ENCODE data around the gene SH3GL1. TPM values are rescaled to one million over a fixed set of nuclear protein-coding genes. Genes with fewer than 3 reads are reported as not detected.
A peak's percentile ranks its signal among the peaks of the same experiment; 100 is the strongest.

Gene SH3GL1
- total RNA-seq, 2 experiments from 2014 or later: 39.3 to 40.9 TPM

GRCh38 chr19:4360081-4360569 lies 40.2 kb downstream of the SH3GL1 start:
- Histone ChIP-seq H3K9me3 (ENCODE audit: control insufficient read depth in 1 of 2, insufficient read depth in 1 of 2, low read length in 2 of 2) (no peaks in the 10 kb centered on the region), H3K4me1 (ENCODE audit: insufficient read depth, low read length) (no peaks in the 10 kb centered on the region), H3K27me3 (ENCODE audit: control insufficient read depth in 1 of 2, insufficient read depth in 2 of 2, low read length in 2 of 2) (no peaks in the 10 kb centered on the region), H3K27ac (ENCODE audit: low read depth in 1 of 2, low read length in 2 of 2) (no peak overlapping the region), H3K36me3 (ENCODE audit: insufficient read depth, low read length) (peaks cover 67% of the 10 kb centered on the region), H3K4me3 (ENCODE audit: low read length) (no peak overlapping the region)
- no peak for TF ChIP-seq CTCF (IDR thresholded peaks at IDR 0.05)
- DNase-seq: no peak
- Mint-ChIP-seq H3K36me3 (ENCODE audit: low read depth) (peaks cover 18% of the 10 kb centered on the region), H3K27ac (no peak overlapping the region), H3K4me3 (no peak overlapping the region), H3K9me3 (no peaks in the 10 kb centered on the region), H3K27me3 (no peaks in the 10 kb centered on the region), H3K4me1 (ENCODE audit: low read depth) (no peaks in the 10 kb centered on the region)
- no peak for ATAC-seq (ENCODE audit: poor library complexity)
- ChIA-PET POLR2A (no interaction called here), CTCF (no interaction called here)
- intact Hi-C loops (cut with DNase I, micrococcal nuclease): no loop called here

GRCh38 chr19:4359627-4360000 lies 40.7 kb downstream of the SH3GL1 start:
- DNase-seq (peak in 1 of 14 experiments; percentile 27), ATAC-seq (ENCODE audit: poor library complexity) (no peak)
- H3K4me1 Mint-ChIP-seq (ENCODE audit: low read depth): no peaks in the 10 kb centered on the region
- H3K9me3 ChIP-seq (ENCODE audit: control insufficient read depth in 1 of 2, insufficient read depth in 1 of 2, low read length in 2 of 2): no peaks in the 10 kb centered on the region
- H3K36me3 Mint-ChIP-seq (ENCODE audit: low read depth): peaks cover 18% of the 10 kb centered on the region
- H3K4me1 ChIP-seq (ENCODE audit: insufficient read depth, low read length): no peaks in the 10 kb centered on the region
- ChIA-PET POLR2A (no interaction called here), CTCF (no interaction called here)
- intact Hi-C loops (cut with DNase I, micrococcal nuclease): no loop called here
- H3K27me3 Mint-ChIP-seq: no peaks in the 10 kb centered on the region
- TF ChIP-seq CTCF (IDR thresholded peaks at IDR 0.05): no peak
- H3K27ac ChIP-seq (ENCODE audit: low read depth in 1 of 2, low read length in 2 of 2): no peak overlapping the region
- peaks cover 62% of the 10 kb centered on the region for H3K36me3 ChIP-seq (ENCODE audit: insufficient read depth, low read length)
- H3K27me3 ChIP-seq (ENCODE audit: control insufficient read depth in 1 of 2, insufficient read depth in 2 of 2, low read length in 2 of 2): no peaks in the 10 kb centered on the region
- H3K27ac Mint-ChIP-seq: no peak overlapping the region
- H3K4me3 ChIP-seq (ENCODE audit: low read length): no peak overlapping the region
- H3K4me3 Mint-ChIP-seq: no peak overlapping the region
- H3K9me3 Mint-ChIP-seq: no peaks in the 10 kb centered on the region

- no peak overlapping the region for H3K27ac ChIP-seq (ENCODE audit: low read depth in 1 of 2, low read length in 2 of 2)
- Mint-ChIP-seq H3K27ac (no peak overlapping the region), H3K4me3 (no peak overlapping the region), H3K9me3 (no peaks in the 10 kb centered on the region), H3K36me3 (ENCODE audit: low read depth) (peaks cover 18% of the 10 kb centered on the region), H3K4me1 (ENCODE audit: low read depth) (no peaks in the 10 kb centered on the region), H3K27me3 (no peaks in the 10 kb centered on the region)
- H3K9me3 ChIP-seq (ENCODE audit: control insufficient read depth in 1 of 2, insufficient read depth in 1 of 2, low read length in 2 of 2): no peaks in the 10 kb centered on the region
- DNase-seq (peak in 1 of 14 experiments; percentile 18), ATAC-seq (ENCODE audit: poor library complexity) (no peak)
- intact Hi-C loops (cut with DNase I, micrococcal nuclease): no loop called here
- CTCF ChIA-PET: interaction anchor here (1.9 kb wide), 1 partner anchor 11 kb away, joined by 5 read pairs; no protein-coding TSS in a partner anchor
- no peaks in the 10 kb centered on the region for H3K27me3 ChIP-seq (ENCODE audit: control insufficient read depth in 1 of 2, insufficient read depth in 2 of 2, low read length in 2 of 2)
- TF ChIP-seq CTCF (IDR thresholded peaks at IDR 0.05): no peak
- H3K4me1 ChIP-seq (ENCODE audit: insufficient read depth, low read length): no peaks in the 10 kb centered on the region
- peaks cover 61% of the 10 kb centered on the region for H3K36me3 ChIP-seq (ENCODE audit: insufficient read depth, low read length)
- POLR2A ChIA-PET: no interaction called here
- no peak overlapping the region for H3K4me3 ChIP-seq (ENCODE audit: low read length)
Measured at GRCh38 chr19:4358709-4359626, 41.4 kb downstream of the SH3GL1 start.

Measured in CD4-positive, alpha-beta T cell (primary cell).